Measurements from ENCODE around the gene KRTAP4-8.
"Not testable (repeated sequence)": the region's sequence is repeated elsewhere in the genome, so short reads cannot be mapped to it uniquely, and the experiment has no call there.

The KRTAP4-8 gene

DNA sequence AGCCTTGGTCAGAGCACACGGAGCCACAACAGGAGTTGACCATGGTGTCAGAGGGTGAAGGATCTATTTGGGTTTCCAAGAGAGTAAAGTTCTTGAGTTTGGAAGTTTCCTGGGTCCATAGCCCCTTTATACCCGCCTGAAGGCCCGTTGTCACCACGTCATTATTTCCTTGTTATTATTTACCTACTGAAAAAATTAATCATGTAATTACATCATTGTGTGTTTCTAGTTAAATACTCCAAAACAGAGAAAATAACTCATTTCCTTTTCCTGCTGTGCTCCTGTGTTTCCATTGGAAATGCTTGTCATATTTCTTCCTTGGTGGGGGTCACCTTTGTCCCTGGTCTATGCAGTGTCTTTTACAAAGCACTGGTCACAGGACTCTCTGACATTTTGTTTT, at the start of gene KRTAP4-8:
Gene KRTAP4-8 (minus strand): TSS at position 101 of the 400 bp plus-strand sequence. CDS start 58 bp downstream, at position 43.
- DNase-seq (ENCODE audit: low spot score), result no peak

GRCh38 chr17:41145261-41145660, 47.3 kb upstream of the KRTAP4-8 start:
- no peak for DNase-seq (ENCODE audit: low spot score)

DNA sequence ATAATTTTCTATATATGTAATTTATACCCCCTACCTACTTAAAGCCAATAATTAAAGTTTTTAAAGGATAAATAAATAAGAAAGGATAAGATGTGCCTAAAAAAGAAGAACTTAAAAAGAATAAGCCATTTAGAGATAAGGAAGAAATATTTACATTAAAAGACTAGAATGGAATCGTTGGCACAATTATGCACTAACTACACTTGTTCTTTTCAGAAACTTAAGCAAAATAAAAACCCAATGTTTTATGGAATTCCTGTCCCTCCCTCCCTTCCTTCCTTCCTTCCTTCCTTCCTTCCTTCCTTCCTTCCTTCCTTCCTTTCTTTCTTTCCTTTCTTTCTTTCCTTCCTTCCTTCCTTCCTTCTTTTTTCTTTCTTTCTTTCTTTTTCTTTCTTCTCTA, 46.9 kb upstream of the KRTAP4-8 start:
- DNase-seq (ENCODE audit: low spot score), result no peak

DNA sequence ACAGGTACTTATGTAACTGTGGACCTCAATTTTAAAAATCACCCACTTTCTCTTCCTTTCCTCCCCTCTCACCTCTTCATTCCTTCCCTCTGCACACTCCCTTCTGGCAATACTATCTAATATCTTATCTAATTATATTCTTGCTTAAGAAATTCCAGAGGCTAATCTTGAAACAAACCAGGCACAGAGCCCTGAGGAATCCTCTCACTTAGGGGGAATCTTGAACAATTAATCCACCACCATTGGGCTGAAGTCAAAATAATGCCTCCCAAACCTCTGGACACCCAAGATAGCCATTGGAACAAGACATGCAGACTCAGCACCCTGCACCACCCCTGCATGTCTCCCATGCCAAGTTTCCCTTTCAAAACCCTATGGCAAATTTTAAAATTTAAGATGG, 43.4 kb upstream of the KRTAP4-8 start:
- DNase-seq (ENCODE audit: low spot score), result no peak

DNA sequence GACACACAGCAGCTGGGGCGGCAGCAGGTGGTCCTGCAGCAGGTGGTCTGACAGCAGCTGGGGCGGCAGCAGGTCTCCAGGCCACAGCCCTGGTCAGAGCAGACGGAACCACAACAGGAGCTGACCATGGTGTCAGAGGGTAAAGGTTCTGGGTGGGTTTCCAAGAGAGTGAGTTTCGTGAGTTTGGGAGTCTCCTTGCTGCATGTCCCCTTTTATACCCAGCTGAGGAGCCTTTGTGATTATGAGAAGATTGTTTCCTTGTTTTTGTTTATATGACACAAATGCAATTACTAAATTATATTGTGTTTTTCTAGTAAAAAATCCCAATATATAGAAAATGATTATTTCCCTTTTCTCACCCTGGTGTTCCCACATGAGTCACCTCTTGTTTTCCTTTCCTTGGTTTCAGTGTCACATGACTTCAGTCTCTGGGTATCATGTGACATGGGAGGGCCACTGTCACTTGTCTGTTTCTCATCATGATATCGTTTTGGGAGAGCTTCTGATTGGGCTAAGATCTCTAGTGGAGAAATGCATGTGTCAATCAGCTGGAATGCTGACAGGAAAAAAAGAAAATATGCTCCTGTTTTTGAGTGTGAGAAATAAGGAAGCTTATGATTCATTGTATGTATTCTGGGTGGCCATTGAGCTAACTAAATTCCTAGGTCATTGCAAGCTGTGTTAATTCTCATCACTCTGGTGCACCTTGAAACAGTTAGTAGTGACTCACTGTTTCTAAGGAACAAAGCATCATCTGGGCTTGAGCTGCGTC, 42.6 kb upstream of the KRTAP4-8 start, which contains the start of gene KRTAP4-6:
Gene KRTAP4-6 (minus strand): TSS at position 185 of the 772 bp plus-strand sequence. CDS start 57 bp downstream, at position 128.
- DNase-seq (ENCODE audit: low spot score), result no peak

DNA sequence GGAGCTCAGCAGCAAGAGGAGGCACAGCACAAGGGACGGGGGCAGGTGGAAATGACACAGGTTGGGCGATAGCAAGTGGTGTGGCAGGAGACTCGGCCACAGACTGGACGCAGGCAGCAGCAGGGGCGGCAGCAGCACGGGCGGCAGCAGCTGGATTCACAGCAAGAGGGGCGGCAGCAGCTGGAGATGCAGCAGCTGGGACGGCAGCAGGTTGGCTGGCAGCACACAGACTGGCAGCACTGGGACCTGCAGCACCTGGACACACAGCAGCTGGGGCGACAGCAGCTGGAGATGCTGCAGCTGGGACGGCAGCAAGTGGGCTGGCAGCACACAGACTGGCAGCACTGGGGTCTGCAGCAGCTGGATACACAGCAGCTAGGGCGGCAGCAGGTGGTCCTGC, 41.9 kb upstream of the KRTAP4-8 start:
- DNase-seq (ENCODE audit: low spot score), result not testable (repeated sequence)

- no peak for DNase-seq (ENCODE audit: low spot score)
Measured at GRCh38 chr17:41133880-41134735, 36.2 kb upstream of the KRTAP4-8 start.

GRCh38 chr17:41131979-41132378, 34.0 kb upstream of the KRTAP4-8 start:
- no peak for DNase-seq (ENCODE audit: low spot score)

GRCh38 chr17:41127371-41127770, 29.4 kb upstream of the KRTAP4-8 start:
- no peak for DNase-seq (ENCODE audit: low spot score)

GRCh38 chr17:41126412-41126811, 28.5 kb upstream of the KRTAP4-8 start:
- no peak for DNase-seq (ENCODE audit: low spot score)

DNA sequence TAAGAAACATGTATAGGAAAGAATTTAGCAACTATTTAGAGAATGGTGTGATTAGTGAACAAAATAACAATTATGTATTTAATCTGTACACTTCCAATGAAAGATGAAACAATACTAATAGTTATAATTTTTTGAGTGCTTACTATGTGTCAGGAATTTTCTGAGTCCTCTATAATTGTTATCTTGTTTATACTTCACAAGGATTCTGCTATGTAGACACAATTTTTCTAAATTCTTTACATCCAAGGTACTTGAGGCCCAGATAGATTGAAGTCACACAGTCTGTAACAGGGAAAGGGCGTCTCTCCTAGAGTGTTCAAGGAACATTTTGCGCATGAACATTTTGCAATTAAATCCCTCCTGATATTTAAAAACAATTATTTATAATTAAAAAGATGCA, 27.1 kb upstream of the KRTAP4-8 start:
- no peak for DNase-seq (ENCODE audit: low spot score)

DNA sequence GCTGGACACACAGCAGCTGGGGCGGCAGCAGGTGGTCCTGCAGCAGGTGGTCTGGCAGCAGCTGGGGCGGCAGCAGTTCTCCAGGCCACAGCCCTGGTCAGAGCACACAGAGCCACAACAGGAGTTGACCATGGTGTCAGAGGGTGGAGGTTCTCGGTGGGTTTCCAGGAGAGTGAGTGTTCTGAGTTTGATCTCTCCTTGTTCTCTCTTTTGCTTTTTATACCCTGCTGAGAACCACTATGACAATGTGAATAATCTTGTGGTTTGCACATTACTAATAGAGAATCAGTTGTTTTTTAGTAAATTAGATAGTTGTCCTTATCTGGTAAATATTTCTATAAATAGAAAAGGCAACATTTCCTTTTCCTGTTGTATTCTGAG, 26.0 kb upstream of the KRTAP4-8 start, which contains the start of gene KRTAP4-12:
Gene KRTAP4-12 (minus strand): TSS at position 192 of the 381 bp plus-strand sequence. CDS start 60 bp downstream, at position 132.
- not testable (repeated sequence) for DNase-seq (ENCODE audit: low spot score)

- DNase-seq (ENCODE audit: low spot score), result not testable (repeated sequence)
Measured at GRCh38 chr17:41123292-41123990, 25.5 kb upstream of the KRTAP4-8 start.

- DNase-seq (ENCODE audit: low spot score), result no peak
Measured at GRCh38 chr17:41121742-41122141, 23.8 kb upstream of the KRTAP4-8 start.

- DNase-seq (ENCODE audit: low spot score), result not testable (repeated sequence)
Measured at GRCh38 chr17:41119696-41120690, 22.1 kb upstream of the KRTAP4-8 start.

GRCh38 chr17:41118721-41119120, 20.8 kb upstream of the KRTAP4-8 start:
- DNase-seq (ENCODE audit: low spot score), result no peak

DNA sequence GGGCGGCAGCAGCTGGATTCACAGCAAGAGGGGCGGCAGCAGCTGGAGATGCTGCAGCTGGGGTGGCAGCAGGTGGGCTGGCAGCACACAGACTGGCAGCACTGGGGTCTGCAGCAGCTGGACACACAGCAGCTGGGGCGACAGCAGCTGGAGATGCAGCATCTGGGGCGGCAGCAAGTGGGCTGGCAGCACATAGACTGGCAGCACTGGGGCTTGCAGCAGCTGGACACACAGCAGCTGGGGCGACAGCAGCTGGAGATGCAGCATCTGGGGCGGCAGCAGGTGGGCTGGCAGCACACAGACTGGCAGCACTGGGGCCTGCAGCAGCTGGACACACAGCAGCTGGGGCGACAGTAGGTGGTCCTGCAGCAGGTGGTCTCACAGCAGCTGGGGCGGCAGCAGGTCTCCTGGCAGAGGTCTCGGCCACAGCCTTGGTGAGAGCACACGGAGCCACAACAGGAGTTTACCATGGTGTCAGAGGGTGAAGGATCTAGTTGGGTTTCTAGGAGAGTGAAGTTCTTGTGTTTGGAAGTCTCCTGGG, 20.0 kb upstream of the KRTAP4-8 start, which contains the start of gene KRTAP4-11:
Gene KRTAP4-11 (minus strand): TSS at position 528 of the 541 bp plus-strand sequence. CDS start 58 bp downstream, at position 470.
- DNase-seq (ENCODE audit: low spot score), result not testable (repeated sequence)

- DNase-seq (ENCODE audit: low spot score), result no peak
Measured at GRCh38 chr17:41116297-41116696, 18.4 kb upstream of the KRTAP4-8 start.

DNA sequence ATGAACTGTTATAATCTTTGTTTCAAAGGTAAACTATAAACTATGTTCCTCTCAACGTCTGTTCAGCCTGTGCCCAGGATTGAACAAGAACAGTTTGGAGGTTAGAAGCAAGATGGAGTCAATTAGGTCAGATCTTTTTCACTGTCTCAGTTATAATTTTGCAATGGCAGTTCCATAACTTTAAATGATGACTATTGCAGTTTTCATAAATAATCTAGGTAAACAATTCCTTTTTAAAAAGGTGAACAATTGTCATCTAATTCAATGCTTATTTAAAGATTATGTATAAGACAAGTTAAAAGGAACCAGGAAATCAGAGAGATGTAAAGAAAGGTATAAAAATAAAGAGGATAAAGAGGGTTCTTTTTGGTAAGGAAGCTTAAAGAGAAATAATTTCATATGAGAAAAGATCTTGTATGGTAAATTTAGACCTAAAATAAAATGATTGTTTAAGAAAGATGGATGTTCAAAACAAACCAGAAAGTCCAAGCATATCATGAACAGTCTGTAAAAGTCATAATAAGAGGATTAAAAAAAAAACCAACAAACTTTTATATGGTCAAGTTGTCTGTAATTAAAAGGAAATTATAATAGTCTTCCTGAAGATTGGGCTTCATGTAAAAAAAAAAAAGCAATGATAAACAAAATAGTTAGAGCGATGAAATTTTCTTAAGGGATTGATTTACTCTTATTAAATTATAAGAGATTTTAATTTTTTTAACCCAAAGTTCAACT, 13.4 kb upstream of the KRTAP4-8 start:
- no peak for DNase-seq (ENCODE audit: low spot score)

All from cerebellar cortex (tissue), 1 donor.